Prostate gland (tissue), 2 donors: ENCODE data around the gene FYB2.

ENCODE experiments used
- POLR2A ChIP-seq: fragments of 450-650 bp; IDR thresholded peaks from one replicate; pipeline ENCODE4 v1.6.1; 2016; ENCODE audit warnings: antibody characterized with exemption, mild to moderate bottlenecking
- POLR2AphosphoS5 ChIP-seq: sonication (generic); formaldehyde crosslinking; IDR thresholded peaks from one replicate; pipeline ENCODE4 v1.6.1; 2017; ENCODE audit warnings: antibody characterized with exemption
- TF ChIP-seq, protein P1 (sequence below), 4 experiments: fragments of 200-600 bp in 2 of 4; fragments of 450-650 bp in 2 of 4; sonication (generic) in 2 of 4; IDR thresholded peaks; 1 replicate in 3 of 4; 2 replicates in 1 of 4; pipeline ENCODE4 v1.5.1; 2016 to 2019; ENCODE audit warnings: antibody characterized with exemption in 4 of 4, mild to moderate bottlenecking in 2 of 4, moderate library complexity in 2 of 4

DNA sequence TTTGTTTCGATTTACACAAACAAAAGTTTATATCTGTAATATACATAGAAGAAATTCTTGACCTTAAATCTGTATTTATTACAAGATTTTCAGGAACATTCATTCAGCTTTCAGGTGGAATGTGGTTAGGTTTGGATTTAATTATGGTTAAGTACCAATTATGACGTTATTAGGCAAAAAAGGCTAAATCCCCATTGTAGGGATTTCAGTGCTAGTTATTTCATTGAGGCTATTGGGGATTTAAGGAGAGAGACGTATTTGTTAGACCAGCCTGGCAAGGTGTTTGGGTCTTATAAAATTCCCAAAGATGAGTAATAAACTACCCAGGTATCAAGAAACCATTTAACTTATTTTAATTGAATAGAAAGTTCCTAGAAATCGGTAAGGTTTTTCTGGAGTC, 148.1 kb downstream of the FYB2 start:
- TF ChIP-seq POLR2AphosphoS5: no peak
- TF ChIP-seq, protein P1, sequence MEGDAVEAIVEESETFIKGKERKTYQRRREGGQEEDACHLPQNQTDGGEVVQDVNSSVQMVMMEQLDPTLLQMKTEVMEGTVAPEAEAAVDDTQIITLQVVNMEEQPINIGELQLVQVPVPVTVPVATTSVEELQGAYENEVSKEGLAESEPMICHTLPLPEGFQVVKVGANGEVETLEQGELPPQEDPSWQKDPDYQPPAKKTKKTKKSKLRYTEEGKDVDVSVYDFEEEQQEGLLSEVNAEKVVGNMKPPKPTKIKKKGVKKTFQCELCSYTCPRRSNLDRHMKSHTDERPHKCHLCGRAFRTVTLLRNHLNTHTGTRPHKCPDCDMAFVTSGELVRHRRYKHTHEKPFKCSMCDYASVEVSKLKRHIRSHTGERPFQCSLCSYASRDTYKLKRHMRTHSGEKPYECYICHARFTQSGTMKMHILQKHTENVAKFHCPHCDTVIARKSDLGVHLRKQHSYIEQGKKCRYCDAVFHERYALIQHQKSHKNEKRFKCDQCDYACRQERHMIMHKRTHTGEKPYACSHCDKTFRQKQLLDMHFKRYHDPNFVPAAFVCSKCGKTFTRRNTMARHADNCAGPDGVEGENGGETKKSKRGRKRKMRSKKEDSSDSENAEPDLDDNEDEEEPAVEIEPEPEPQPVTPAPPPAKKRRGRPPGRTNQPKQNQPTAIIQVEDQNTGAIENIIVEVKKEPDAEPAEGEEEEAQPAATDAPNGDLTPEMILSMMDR (IDR thresholded peaks at IDR 0.05): no peak
- no peak for TF ChIP-seq POLR2A
